HG03066 (cell line): ENCODE results near the gene FAM20C.
"Not testable (repeated sequence)": the region's sequence is repeated elsewhere in the genome, so short reads cannot be mapped to it uniquely, and the experiment has no call there.

Source experiments
- ATAC-seq: cut with Tn5 transposase; IDR thresholded peaks from one replicate; pipeline ENCODE4 v1.9.1; 2021; ENCODE audit warnings: low read depth; ENCODE audit not compliant: unreplicated experiment

The FAM20C gene

DNA sequence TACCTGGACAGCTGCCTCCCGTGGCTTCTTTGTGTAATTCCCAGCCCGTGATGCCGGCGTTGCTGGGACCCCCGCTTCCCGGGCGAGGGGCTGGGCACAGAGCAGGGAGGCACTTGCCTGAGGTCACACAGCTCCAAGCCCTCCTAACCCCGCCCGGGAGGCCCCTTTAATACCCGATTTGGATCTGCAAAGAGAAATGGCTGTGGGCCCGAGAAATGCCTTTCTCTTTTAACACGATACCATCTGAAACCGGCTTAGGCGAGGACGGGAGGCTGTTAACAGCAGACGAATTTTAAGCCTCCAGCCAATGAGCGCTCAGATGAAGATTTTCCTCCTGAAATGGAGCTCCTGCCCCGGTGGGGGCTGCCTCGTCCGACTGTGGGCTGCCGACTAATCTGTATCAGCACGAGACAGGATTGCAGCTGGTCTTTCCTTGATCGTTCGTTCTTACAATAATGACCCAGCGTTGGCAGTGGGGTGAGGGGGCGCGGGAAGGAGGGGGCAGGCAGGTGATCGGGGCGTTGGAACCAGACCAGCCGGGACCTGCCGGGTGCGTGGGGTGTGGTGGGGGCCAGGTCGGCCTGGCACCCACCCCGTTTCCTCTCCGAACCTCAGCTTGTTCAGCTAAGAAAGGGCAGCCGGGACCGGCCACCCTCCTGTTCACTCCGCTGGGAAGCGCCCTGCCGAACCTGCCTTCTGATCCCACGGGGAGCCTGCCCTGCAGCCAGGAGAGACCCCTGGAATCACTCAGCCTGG, 61.4 kb downstream of the FAM20C start:
- no peak for ATAC-seq

DNA sequence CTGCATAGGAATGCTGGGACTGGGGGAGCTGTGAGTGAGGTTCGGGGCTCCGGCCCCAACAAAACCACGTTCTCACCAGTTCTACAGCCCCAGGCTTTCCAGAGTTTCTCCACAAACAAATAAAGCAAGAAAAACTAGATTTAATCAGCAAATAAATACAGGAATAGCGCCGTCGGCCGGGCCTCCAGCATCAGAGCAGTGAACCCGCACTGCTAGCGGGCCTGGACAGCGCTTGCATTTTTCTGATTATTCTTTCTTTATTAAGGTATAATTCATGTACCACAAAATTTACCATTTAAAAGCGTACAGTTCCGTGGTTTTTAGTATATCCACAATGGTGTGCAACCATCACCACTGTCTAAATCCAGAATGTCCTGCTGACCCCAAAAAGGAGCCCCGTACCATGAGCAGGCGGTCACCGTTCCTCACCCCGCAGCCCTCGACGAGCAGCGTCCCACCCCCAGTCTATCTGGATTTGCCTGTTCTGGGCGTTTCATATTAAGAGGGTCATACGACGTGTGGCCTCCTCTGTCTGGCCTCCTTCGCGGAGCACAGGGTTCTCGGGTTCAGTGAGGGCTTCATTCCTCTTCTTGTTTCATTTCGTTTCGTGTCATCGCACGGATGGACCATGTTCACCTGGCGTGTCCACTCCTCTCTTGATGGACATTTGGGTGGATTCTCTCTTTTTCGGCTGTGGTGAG, 62.1 kb downstream of the FAM20C start:
- ATAC-seq, result no peak

DNA sequence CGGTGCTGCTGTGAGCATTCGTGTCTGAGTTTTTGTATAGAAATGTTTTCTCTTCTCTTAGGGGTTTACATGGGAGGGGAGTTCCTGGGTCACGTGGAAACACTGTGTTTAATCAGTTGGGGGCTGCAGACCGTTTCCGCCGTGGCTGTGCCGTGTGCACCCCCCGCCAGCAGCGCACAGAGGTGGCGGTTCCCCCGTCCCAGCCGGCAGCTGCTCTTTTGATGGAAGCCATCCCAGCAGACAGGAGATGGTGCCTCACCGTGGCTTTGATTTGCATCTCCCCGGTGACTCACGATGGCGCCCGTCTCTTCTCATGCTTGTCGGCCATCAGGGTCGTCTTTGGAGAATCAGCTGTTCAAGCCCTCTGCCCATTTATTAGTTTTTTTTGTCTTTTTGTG, 62.7 kb downstream of the FAM20C start:
- no peak for ATAC-seq

DNA sequence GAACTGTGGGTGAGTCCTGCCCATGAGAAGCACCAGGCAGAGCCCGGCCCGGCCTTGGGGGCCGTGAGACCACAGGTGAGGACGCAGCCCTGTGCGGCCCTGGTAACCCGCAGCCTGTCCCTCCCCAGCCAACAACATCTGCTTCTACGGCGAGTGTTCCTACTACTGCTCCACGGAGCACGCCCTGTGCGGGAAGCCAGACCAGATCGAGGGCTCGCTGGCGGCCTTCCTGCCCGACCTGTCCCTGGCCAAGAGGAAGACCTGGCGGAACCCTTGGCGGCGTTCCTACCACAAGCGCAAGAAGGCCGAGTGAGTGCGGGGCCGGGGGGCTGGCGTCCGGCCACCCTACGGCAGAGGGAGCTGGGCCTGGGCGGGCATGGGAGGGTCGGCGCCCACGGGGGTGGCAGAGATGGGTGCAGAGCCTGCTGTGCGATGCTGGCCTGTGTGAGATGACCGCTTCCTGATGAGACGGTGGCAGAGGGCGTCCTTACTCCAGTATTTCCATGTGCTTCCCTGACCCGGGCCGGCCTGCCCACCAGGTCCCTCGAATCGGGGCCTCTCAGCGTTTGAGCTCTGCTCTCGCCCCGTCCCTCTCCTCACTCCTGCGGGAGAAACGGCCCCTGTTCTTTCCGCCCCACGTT, 63.5 kb downstream of the FAM20C start:
- no peak for ATAC-seq

DNA sequence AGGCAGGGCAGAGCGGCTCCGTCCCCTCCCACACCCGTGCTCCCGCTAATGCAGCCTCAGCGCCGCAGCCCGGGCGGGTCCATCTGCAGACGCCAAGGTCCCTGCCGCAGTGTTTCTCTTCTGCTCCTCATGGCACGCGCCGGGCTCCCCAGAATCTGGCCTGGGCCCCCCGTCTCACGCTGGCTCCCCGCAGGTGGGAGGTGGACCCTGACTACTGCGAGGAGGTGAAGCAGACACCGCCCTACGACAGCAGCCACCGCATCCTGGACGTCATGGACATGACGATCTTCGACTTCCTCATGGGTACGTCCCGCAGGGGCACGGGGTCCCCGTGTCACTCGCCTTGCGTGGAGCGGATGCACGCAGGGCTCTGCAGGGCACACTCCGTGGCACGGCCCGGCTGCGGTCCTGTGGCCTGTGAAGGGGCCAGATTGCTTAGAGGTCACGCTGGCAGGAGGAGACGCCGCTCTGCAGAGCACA, 64.1 kb downstream of the FAM20C start:
- no peak for ATAC-seq

DNA sequence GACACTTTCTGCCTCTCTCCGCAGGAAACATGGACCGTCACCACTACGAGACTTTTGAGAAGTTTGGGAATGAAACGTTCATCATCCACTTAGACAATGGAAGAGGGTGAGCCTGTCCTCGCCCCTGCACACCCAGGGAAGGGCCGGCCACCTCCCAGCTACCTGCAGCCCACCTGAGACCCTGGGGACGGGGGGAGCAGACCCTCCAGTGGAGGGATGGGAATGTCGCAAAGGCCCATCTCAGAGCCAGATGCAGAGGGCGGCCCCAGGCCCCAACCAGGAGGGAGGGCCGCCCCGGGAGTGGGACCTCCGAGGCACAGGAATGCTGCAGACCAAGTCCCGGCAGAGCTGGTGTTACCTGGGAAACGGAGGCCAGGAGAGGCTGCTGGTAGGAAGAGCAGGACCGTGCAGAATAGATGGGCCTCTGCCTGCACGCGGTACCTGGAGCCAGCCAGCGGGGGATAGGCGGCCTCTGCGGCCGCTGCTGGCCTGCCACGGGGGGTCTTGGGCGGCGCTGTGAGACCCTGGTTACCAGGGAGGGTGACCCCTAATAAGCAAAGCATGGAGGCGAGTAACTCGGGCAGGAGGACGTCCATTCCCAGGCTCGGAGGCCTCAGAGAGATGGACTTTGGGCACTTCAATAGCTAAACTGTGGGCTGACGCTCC, 64.7 kb downstream of the FAM20C start:
- ATAC-seq, result no peak

DNA sequence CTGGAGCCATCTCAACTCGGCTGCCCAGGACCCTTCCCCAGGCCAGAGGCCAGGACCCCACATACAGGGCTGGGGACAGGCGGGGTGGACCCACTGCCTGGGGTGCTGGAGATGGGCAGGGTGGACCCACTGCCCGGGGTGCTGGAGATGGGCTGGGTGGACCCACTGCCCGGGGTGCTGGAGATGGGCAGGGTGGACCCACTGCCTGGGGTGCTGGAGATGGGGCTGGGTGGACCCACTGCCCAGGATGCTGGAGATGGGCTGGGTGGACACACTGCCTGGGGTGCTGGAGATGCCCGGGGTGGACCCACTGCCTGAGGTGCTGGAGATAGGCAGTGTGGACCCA, 65.2 kb downstream of the FAM20C start:
- no peak for ATAC-seq

DNA sequence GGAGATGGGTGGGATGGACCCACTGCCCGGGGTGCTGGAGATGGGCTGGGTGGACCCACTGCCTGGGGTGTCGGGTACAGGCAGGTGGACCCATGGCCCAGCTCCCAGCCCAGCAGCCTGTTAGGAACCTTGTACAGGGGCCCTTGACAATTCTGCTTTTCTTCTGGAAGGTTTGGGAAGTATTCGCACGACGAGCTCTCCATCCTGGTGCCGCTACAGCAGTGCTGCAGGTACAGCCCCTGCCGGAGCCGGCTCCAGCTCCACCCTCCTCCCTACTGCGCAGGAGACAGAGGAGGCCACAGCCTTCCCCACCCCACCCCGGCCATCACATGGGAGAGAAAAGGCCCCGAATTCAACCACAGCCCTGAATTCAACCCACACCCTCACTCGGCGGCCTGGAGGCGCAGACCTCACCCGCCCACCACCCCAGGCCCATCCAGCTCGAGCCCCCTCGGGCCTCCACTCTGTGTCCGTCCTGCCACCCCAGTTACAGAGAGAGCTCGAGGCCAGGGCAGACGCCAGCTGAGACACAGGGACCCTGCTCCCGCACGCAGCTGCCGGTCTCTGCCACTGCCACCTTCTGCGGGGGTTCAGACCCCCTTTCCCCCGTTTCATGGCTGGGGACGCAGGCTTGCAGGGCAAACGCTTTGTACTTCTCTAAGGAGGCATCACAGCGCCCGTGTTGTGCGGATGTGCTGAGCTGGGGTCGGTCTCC, 66.3 kb downstream of the FAM20C start:
- ATAC-seq, result no peak

DNA sequence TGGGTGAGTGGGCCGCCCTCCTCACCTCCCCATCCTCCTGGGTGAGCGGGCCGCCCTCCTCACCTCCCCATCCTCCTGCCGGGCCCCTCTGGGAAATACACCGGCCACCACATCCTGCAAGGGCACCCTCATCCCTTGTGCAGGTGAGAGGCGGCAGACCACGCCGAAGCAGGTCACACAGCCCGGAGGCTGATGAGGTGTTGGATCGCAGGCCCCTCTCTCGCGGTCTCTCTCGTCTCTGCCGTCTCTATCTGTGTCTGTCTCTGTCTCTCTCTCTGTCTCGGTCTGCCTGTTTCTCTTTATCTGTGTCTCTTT, 66.8 kb downstream of the FAM20C start:
- ATAC-seq, result no peak

DNA sequence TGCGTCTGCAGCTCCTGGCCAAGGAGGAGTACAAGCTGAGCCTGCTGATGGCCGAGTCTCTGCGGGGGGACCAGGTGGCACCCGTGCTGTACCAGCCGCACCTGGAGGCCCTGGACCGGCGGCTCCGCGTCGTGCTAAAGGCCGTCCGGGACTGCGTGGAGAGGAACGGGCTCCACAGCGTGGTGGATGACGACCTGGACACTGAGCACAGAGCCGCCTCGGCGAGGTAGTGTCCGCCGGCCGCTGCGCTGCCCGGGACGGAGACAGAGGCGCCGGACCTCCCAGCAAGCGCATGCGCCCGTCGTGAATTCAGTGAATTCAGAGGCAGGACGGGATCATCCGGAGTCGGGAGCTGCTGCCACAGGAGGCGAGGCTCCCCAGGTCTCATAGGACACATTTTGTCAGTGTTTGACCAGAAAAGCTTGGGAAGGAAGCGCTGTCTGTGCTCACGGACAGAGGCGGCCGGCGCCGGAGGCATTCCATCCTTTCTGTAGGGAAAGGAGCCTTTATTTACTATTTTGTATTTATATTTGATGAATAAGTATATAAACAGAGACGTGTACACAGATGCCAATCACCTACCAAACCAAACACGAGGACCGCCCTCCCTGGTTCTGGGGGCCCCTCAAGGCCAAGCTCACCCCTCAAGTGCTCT, 67.5 kb downstream of the FAM20C start:
- ATAC-seq, result no peak

DNA sequence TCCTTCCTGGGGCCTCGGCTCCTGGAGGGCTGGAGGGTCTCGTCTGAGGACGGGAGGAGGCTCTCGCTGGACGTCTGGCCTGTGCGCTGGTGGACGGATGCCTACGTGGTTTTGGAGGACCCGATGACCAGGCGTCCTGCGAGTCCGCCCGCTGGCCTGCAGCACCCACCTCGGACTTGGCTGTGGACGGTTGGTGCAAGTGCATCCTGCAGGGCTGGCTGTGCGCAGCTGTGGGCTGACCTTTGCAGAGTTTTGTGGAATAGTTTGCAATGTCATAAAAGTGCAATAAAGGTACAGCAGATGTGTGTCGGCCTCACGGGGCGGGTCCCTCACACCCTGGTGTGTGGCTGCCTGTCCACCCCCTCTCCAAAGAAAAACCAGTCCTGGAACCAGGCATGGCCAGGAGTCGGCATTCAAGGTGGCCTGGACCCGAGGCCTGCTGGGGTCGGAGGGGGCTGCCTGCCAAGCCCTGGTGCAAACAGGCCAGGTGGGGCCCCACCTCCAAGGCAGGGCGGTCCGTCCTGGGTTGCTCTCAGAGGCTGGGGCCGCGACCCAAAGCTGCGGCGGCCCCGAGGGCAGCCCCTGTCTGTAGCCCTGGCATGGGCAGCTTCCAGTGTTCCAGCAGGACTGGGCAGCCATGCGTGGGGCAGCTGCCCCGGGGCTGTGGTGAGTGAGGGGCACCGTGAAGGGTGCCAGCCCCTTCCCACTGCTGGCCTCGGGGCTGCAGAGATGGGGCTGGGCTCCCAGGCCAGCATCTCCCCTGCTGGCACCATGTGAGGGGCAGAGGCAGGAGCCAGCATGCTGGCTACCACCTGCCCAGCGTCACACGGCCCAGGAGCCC, 68.3 kb downstream of the FAM20C start:
- no peak for ATAC-seq

DNA sequence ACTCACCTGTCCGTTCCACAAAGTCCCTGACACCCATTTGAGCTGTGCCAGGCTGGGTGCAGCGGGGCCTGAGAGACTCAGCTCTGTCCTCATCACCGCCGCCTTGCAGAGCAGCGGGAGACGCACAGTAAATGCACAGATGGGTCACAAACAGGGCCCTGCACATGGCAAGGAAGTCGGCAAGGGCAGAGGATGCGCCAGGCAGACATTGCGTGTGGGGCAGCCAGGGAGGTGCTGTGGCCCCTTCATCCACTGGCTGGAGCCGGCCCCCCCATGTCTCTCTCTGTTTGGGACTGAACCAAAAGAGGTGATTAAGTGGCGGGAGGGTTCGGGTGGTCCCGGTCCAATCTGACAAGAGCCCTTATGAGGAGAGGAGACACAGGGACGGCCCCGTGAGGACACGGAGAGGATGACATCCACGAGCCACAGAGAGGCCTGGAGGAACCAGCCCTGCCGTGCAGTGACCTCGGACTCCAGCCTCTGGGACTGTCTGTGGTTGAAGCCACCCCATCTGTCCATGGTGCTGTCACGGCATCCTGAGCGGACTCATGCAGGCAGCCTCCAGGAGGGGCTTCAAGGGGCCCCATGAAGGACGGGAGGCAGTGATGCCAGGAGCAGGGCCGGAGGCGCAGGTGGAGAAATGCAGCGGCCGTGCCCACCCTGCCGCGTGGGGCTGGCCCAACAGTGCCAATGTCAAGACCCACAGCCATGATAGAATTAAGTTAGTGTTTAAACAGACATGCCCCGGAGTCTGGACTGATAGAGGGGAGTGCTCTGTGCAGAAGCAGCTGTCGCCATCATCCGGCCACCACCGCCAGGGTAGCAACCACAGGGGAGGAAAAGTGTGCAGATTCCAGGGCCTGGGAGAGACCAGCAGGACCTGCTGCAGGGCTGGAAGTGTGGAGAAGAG, 69.2 kb downstream of the FAM20C start:
- no peak for ATAC-seq

DNA sequence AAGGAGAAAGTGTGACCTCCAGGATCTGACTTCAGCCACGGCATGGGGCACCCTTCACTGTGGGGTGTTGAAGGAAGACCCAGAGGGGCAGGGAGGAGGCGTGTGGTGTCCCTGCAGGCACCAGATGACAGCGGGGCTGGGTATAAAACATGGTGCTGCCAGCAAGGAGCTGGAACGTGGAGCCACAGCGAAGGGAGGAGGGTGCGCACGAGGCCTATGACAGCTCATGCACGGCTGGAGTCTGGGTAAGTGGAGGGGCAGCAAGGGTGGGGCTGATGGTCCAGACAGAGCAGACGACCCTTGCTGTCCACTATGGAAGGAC, 69.8 kb downstream of the FAM20C start:
- ATAC-seq, result no peak

DNA sequence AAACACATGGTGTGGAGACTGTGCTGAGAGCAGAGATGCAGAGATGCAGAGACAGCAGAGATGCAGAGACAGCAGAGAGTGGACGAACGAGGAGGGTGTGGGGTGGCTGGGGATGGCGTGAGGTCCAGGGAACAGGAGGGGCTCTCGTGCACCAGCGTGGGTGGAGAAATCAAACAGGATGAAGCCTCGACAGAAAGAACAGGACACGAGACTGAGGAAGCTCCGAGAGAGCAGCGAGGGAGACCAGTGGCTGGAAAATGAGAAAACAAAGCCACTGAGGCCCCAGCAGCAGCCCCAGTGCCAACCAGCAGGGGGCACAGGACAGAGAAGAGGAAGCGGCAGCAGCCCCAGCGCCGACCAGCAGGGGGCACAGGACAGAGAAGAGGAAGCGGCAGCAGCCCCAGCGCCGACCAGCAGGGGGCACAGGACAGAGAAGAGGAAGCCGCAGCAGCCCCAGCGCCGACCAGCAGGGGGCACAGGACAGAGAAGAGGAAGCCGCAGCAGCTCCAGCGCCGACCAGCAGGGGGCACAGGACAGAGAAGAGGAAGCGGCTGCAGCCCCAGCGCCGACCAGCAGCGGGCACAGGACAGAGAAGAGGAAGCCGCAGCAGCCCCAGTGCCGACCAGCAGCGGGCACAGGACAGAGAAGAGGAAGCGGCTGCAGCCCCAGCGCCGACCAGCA, 70.4 kb downstream of the FAM20C start:
- ATAC-seq, result not testable (repeated sequence)

DNA sequence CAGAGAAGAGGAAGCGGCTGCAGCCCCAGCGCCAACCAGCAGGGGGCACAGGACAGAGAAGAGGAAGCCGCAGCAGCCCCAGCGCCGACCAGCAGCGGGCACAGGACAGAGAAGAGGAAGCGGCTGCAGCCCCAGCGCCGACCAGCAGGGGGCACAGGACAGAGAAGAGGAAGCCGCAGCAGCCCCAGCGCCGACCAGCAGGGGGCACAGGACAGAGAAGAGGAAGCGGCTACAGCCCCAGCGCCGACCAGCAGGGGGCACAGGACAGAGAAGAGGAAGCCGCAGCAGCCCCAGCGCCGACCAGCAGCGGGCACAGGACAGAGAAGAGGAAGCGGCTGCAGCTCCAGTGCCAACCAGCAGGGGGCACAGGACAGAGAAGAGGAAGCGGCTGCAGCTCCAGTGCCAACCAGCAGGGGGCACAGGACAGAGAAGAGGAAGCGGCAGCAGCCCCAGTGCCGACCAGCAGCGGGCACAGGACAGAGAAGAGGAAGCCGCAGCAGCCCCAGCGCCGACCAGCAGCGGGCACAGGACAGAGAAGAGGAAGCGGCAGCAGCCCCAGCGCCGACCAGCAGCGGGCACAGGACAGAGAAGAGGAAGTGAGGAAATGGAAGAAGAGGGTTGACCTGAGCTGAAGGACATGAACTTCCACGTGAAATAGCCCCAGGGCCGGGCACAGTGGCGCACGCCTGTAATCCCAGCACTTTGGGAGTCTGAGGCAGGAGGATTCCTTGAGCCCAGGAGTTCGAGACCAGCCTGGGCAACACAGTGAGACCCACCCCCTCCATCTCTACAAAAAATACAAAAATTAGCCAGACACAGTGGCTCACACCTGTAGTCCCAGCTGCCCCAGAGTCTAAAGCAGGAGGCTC, 71.3 kb downstream of the FAM20C start:
- ATAC-seq, result not testable (repeated sequence)

DNA sequence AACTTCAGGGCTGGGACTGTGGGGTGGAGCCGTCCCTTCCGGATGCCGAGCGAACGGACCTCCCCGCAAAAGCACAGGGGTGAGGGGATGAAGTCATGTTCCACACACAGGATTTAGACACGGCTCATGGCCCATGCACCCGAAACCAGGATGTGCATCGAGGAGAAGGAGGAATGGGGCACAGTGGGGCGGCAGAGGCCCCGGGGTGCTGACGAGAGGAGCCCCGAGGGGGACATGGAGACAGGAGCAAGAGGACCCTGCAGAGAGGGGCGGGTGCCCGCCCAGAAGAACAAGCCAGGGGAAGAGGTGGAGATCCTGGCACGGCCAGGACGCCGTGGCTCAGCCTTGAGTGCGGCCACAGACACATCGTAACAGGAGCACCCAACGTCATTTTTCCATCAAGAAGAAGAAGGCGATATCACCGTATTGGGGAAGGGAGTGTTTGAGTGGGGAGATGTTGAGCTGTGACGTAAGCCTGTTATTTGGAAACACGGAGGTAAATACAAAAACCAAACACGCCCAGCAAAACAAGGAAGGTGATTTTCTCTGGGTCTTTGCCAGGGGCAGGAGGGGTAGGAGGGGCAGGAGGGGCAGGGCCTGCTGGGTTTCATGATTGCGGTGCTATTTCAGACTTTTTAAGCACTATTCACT, 72.3 kb downstream of the FAM20C start:
- no peak for ATAC-seq
